Cardiac fibroblast (primary cell): ENCODE measurements around the gene MRPS18A.

Source experiments
- DNase-seq, 2 donors: peaks; one replicate each; pipeline versions ENCODE4 v3.0.0 to v3.0.0-alpha.2; 2010; ENCODE audit warnings: low read depth in 2 of 2
- H3K4me3 ChIP-seq, 2 donors: replicated peaks in 1 of 2; 1 replicate in 1 of 2; 2 replicates in 1 of 2; pipeline ENCODE4 v1.5.1; 2011; ENCODE audit warnings: low read depth in 2 of 2, low read length in 2 of 2, mild to moderate bottlenecking in 2 of 2, moderate library complexity in 1 of 2
- CTCF ChIP-seq: IDR thresholded peaks from one replicate; pipeline ENCODE4 v1.5.1; 2011; ENCODE audit warnings: low read depth, mild to moderate bottlenecking, low read length, inconsistent platforms

MRPS18A gene

DNA sequence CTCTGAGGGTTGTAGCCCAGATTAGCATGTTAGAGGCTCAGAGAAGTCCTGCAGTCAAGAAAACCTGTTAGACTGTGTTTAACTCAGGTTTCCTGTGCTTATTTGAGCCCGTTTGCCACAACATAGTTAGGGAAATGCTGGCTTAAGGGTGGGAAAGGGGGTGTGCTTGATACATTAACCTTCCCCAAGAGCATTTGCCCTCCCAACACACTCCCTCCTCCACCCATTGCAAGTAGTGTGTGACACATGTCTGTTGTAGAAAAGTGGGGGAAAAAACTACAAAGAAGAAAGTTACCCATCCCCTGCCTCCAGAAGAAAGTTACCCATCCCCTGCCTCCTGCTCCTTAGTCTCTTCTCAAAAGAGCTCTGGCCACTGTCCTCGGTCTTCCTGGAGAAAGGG, 36.8 kb upstream of the MRPS18A start:
- no peak overlapping the region for H3K4me3 ChIP-seq
- TF ChIP-seq CTCF: no peak

DNA sequence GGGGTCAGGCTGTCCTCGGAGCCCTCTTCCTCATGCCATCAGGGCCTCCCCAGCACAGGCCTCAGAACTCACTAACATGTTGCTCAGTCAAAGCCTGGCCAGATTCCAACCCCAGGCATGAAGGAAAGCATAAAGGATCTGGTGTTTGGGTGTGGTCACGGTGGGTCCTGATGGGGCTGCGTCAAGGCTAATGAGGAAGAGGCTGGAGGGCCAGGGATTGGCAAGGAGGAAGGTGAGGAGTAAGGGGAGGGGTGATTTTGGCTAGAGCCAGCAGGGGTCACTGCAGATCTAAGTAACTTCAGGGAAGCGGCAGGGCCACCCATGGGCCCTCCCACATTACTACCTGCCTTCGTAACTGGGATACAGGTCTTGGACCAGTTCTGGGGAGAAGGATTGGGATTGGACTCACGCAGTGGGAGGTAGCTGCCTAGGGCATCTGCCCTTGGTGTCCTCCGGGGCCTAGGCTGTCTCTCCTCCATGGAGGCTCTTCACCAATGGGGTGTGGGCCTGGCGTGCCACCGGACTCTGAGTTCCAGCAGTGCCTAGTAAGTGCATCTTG, 36.2 kb upstream of the MRPS18A start:
- DNase-seq: peak; percentile 76 to 77
- peak; percentile 72 for TF ChIP-seq CTCF
- H3K4me3 ChIP-seq: no peak overlapping the region

More for the DNA sequence above, 36.8 kb upstream of the MRPS18A start:
- DNase-seq: no peak

GRCh38 chr6:43722920-43723545, 35.4 kb upstream of the MRPS18A start:
- no peak for TF ChIP-seq CTCF
- DNase-seq: no peak
- H3K4me3 ChIP-seq: no peak overlapping the region

DNA sequence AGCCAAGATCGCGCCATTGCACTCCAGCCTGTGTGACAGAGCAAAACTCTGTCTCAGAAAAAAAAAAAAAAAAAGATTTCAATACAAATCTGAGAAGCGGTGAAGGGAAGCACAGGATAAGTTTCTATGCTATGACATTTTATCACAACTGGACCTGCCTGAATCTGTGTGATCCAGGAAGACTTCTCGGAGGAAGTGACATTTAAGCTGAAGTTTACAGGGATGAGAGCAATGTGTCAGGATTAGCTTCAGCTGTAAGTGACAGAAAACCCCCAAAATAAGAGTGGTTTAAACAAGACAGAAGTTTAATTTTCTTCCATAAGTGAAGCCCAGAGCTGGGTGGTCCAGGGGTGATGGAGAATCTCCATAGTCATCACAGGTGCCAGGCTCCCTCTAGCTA, 33.4 kb upstream of the MRPS18A start:
- H3K4me3 ChIP-seq: no peak overlapping the region
- DNase-seq: no peak
- TF ChIP-seq CTCF: no peak

DNA sequence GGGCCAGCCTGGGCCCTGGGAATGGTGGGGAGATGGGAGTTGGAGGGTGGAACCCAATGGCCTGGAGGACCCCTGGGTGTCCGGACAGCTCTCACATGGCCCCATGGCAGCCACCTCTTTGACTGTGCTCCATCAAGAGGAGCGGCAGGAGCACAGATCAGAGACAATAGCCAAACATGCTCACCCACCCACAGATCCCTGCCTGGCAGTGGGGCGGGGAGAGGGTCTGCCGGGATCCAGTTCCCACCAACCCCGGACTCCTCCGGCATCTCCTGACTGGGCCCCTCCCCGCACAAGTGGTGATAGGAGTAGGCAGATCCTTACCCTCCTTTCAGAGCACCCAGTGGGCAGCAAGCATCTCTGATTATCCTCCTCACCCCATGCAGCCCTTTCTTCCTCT, 31.9 kb upstream of the MRPS18A start:
- no peak overlapping the region for H3K4me3 ChIP-seq
- no peak for DNase-seq
- no peak for TF ChIP-seq CTCF

DNA sequence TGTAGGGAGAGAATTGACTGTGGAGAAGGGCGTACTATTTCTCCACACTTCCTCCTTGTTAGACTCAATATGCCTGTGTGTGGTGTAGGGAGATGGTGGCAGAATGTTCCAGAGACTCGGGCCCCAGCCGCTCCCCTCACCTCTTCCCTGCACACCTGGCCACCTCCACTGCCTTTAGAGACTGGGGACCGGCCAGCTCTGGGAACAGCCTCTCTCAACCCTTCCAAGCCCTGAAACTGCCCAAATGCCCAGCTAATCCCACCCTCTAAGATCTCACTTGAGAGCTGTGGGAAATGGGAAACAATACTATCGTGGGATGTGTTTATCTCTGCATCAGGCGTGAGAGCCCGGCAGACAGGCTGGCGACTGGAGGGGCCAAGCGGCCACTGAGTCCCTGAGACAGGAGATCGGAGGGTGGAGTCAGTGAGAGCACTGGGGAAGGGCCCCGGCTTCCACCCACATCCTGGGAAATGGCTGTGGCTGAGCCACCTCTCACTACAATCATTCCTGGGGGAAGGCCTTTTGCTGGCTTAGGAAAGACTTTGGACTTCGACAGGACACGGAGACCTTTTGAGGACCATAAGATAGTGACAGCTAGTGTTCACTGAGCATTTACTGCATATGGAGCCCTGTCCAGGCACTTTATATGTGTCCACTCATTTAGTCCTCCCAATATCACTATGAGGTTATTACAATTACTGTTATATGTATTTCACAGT, 31.0 kb upstream of the MRPS18A start:
- DNase-seq: no peak
- no peak for TF ChIP-seq CTCF
- H3K4me3 ChIP-seq: no peak overlapping the region
